ENCODE results near the gene VWC2L. TPM values are rescaled to one million over a fixed set of nuclear protein-coding genes. Genes with fewer than 3 reads are reported as not detected.

VWC2L gene
- total RNA-seq, 1 experiment from 2014 or later = not detected

GRCh38 chr2:214519258-214519818 lies 108.5 kb downstream of the VWC2L start:
- no peaks in the 10 kb centered on the region for H3K4me1 ChIP-seq (ENCODE audit: insufficient read depth, low read length, poor library complexity, severe bottlenecking)
- H3K4me3 ChIP-seq (ENCODE audit: low read depth, low read length, poor library complexity, severe bottlenecking) = no peak overlapping the region
- no TSS peak for BruUV-seq (replicated peaks)
- intact Hi-C loops (cut with micrococcal nuclease; ENCODE audit: unreplicated experiment) = no loop called here
- no peaks in the 10 kb centered on the region for H3K36me3 ChIP-seq (ENCODE audit: insufficient read depth, low read length, poor library complexity, severe bottlenecking)
- H3K27ac ChIP-seq (ENCODE audit: low read depth, low read length, poor library complexity, severe bottlenecking) = no peak overlapping the region
- ChIA-PET POLR2A (ENCODE audit: low non-redundant PET) (no interaction called here), CTCF (interaction anchor here (0.6 kb wide), 1 partner anchor 69 kb away, joined by 3 read pairs; no protein-coding TSS in a partner anchor)
- no peak for DNase-seq (ENCODE audit: low spot score)
- no peaks in the 10 kb centered on the region for H3K9me3 ChIP-seq (ENCODE audit: low read depth, low read length, poor library complexity, severe bottlenecking)
- TF ChIP-seq EZH2 (IDR thresholded peaks at IDR 0.05; ENCODE audit: borderline replicate concordance, low read depth, low read length, poor library complexity, severe bottlenecking) (no peak), CTCF (conservative IDR thresholded peaks at IDR 0.05; ENCODE audit: low read depth, low read length) (no peak)
- no peaks in the 10 kb centered on the region for H3K27me3 ChIP-seq (replicated peaks; ENCODE audit: insufficient read depth, low read depth, low read length, poor library complexity)

GRCh38 chr2:214529021-214529420 lies 118.2 kb downstream of the VWC2L start:
- BruUV-seq (replicated peaks) = no TSS peak
- no peak for DNase-seq (ENCODE audit: low spot score)

GRCh38 chr2:214529514-214529913 lies 118.7 kb downstream of the VWC2L start:
- no TSS peak for BruUV-seq (replicated peaks)
- intact Hi-C loops (cut with micrococcal nuclease; ENCODE audit: unreplicated experiment) = no loop called here
- no peaks in the 10 kb centered on the region for H3K27me3 ChIP-seq (replicated peaks; ENCODE audit: insufficient read depth, low read depth, low read length, poor library complexity)
- DNase-seq (ENCODE audit: low spot score) = no peak
- H3K4me3 ChIP-seq (ENCODE audit: low read depth, low read length, poor library complexity, severe bottlenecking) = no peak overlapping the region
- CTCF ChIA-PET = no interaction called here
- H3K27ac ChIP-seq (ENCODE audit: low read depth, low read length, poor library complexity, severe bottlenecking) = no peak overlapping the region
- TF ChIP-seq EZH2 (IDR thresholded peaks at IDR 0.05; ENCODE audit: borderline replicate concordance, low read depth, low read length, poor library complexity, severe bottlenecking) (no peak), CTCF (conservative IDR thresholded peaks at IDR 0.05; ENCODE audit: low read depth, low read length) (no peak)
- H3K36me3 ChIP-seq (ENCODE audit: insufficient read depth, low read length, poor library complexity, severe bottlenecking) = no peaks in the 10 kb centered on the region
- POLR2A ChIA-PET (ENCODE audit: low non-redundant PET) = no interaction called here
- no peaks in the 10 kb centered on the region for H3K9me3 ChIP-seq (ENCODE audit: low read depth, low read length, poor library complexity, severe bottlenecking)
- H3K4me1 ChIP-seq (ENCODE audit: insufficient read depth, low read length, poor library complexity, severe bottlenecking) = no peaks in the 10 kb centered on the region

More at GRCh38 chr2:214529021-214529420, 118.2 kb downstream of the VWC2L start:
- no peaks in the 10 kb centered on the region for H3K4me1 ChIP-seq (ENCODE audit: insufficient read depth, low read length, poor library complexity, severe bottlenecking)
- ChIA-PET CTCF (no interaction called here), POLR2A (ENCODE audit: low non-redundant PET) (no interaction called here)
- H3K36me3 ChIP-seq (ENCODE audit: insufficient read depth, low read length, poor library complexity, severe bottlenecking) = no peaks in the 10 kb centered on the region
- no peaks in the 10 kb centered on the region for H3K27me3 ChIP-seq (replicated peaks; ENCODE audit: insufficient read depth, low read depth, low read length, poor library complexity)
- no peak overlapping the region for H3K27ac ChIP-seq (ENCODE audit: low read depth, low read length, poor library complexity, severe bottlenecking)
- H3K9me3 ChIP-seq (ENCODE audit: low read depth, low read length, poor library complexity, severe bottlenecking) = no peaks in the 10 kb centered on the region
- no peak overlapping the region for H3K4me3 ChIP-seq (ENCODE audit: low read depth, low read length, poor library complexity, severe bottlenecking)
- TF ChIP-seq EZH2 (IDR thresholded peaks at IDR 0.05; ENCODE audit: borderline replicate concordance, low read depth, low read length, poor library complexity, severe bottlenecking) = no peak
- no peak for TF ChIP-seq CTCF (conservative IDR thresholded peaks at IDR 0.05; ENCODE audit: low read depth, low read length)
- intact Hi-C loops (cut with micrococcal nuclease; ENCODE audit: unreplicated experiment) = no loop called here
